Liver (tissue), 9 donors: Measurements from ENCODE around the gene CHEK2. TPM values are rescaled to one million over a fixed set of nuclear protein-coding genes. Genes with fewer than 3 reads are reported as not detected.

Experiments
- DNase-seq: peaks from one replicate; pipeline ENCODE4 v3.0.0-alpha.2; 2017; ENCODE audit warnings: low spot score
- H3K27ac ChIP-seq, 2 donors: one replicate each; pipeline ENCODE4 v1.7.0; 2013; ENCODE audit warnings: inconsistent platforms in 2 of 2, low read length in 2 of 2, control low read depth in 1 of 2, low read depth in 1 of 2, mild to moderate bottlenecking in 1 of 2
- H3K27me3 ChIP-seq, 4 donors: one replicate each; pipeline versions ENCODE4 v1.6.1 to v1.7.0; 2013; ENCODE audit warnings: low read length in 3 of 4, inconsistent platforms in 1 of 4, mild to moderate bottlenecking in 1 of 4, moderate library complexity in 1 of 4; ENCODE audit not compliant: control insufficient read depth in 4 of 4, insufficient read depth in 4 of 4
- H3K36me3 ChIP-seq, 4 donors: one replicate each; pipeline versions ENCODE4 v1.6.1 to v1.7.0; 2013; ENCODE audit warnings: low read length in 3 of 4, mild to moderate bottlenecking in 3 of 4, low read depth in 1 of 4, moderate library complexity in 1 of 4; ENCODE audit not compliant: control insufficient read depth in 4 of 4, insufficient read depth in 3 of 4
- H3K4me1 ChIP-seq, 4 donors: one replicate each; pipeline versions ENCODE4 v1.6.1 to v1.7.0; 2013; ENCODE audit warnings: low read length in 3 of 4, mild to moderate bottlenecking in 3 of 4, moderate library complexity in 1 of 4; ENCODE audit not compliant: control insufficient read depth in 4 of 4, insufficient read depth in 4 of 4
- H3K4me3 ChIP-seq, 3 donors: one replicate each; pipeline versions ENCODE4 v1.6.1 to v1.7.0; 2013; ENCODE audit warnings: low read length in 3 of 3, control low read depth in 1 of 3, low read depth in 1 of 3, mild to moderate bottlenecking in 1 of 3
- H3K9ac ChIP-seq, 2 donors: one replicate each; pipeline ENCODE4 v1.7.0; 2013; ENCODE audit warnings: low read length in 2 of 2, mild to moderate bottlenecking in 2 of 2, moderate library complexity in 2 of 2, control low read depth in 1 of 2, low read depth in 1 of 2
- H3K9me3 ChIP-seq, 4 donors: one replicate each; pipeline versions ENCODE4 v1.6.1 to v1.7.0; 2013; ENCODE audit warnings: low read length in 3 of 4; ENCODE audit not compliant: control insufficient read depth in 4 of 4
- ATF3 ChIP-seq: IDR thresholded peaks from 2 replicates; pipeline ENCODE4 v1.6.1; 2016; ENCODE audit warnings: antibody characterized with exemption
- CTCF ChIP-seq: fragments of 150-350 bp; IDR thresholded peaks from 2 replicates; pipeline ENCODE4 v1.5.1; 2017; ENCODE audit warnings: improper control_type of control experiment, low read depth, low read length; ENCODE audit not compliant: missing input control
- GABPA ChIP-seq, 2 donors: IDR thresholded peaks in 1 of 2; conservative IDR thresholded peaks in 1 of 2; 2 replicates each; pipeline ENCODE4 v1.6.1; 2016; ENCODE audit warnings: antibody characterized with exemption in 2 of 2, mild to moderate bottlenecking in 1 of 2, moderate library complexity in 1 of 2
- HNF4A ChIP-seq, 2 donors: conservative IDR thresholded peaks; 2 replicates each; pipeline ENCODE4 v1.6.1; 2016; ENCODE audit warnings: antibody characterized with exemption in 2 of 2, mild to moderate bottlenecking in 2 of 2
- JUND ChIP-seq, 2 donors: IDR thresholded peaks; 2 replicates each; pipeline ENCODE4 v1.6.1; 2016; ENCODE audit warnings: antibody characterized with exemption in 2 of 2
- RXRA ChIP-seq, 2 donors: IDR thresholded peaks; 2 replicates each; pipeline ENCODE4 v1.6.1; 2017 to 2018; ENCODE audit warnings: antibody characterized with exemption in 2 of 2, mild to moderate bottlenecking in 1 of 2
- SP1 ChIP-seq: IDR thresholded peaks from 2 replicates; pipeline ENCODE4 v1.6.1; 2018; ENCODE audit warnings: antibody characterized with exemption, mild to moderate bottlenecking
- ZBTB33 ChIP-seq: IDR thresholded peaks from 2 replicates; pipeline ENCODE4 v1.6.1; 2016; ENCODE audit warnings: antibody characterized with exemption
- WGBS: extraction: QIAGEN DNeasy Blood & Tissue Kit; methylation state at CpG from one replicate; pipeline ENCODE4 v1.1.7; 2013; 5-methylcytosine and 5-hydroxymethylcytosine counted together
- polyA plus RNA-seq, 2 donors: library from polyadenylated mRNA; stranded (reverse) in 1 of 2; unstranded in 1 of 2; fragments of 200-250 nt in 1 of 2; fragments of >200 nt in 1 of 2; fragmentation: Nextera tagmentation in 1 of 2; extraction: Ambion mirVana in 1 of 2; gene quantifications; one replicate each; pipeline versions ENCODE4 v1.2.1 to v1.2.3, GENCODE V29; 2013 to 2015
- total RNA-seq, 2 donors: library from RNA; depleted of rRNA; stranded (reverse); fragments of >200 nt; gene quantifications; one replicate each; pipeline ENCODE4 v1.2.3, GENCODE V29; 2014
- donor health status: healthy.
- donor health status: healthy.
- donor health status: healthy.
- donor health status: healthy.
- donor health status: healthy.

Gene CHEK2
- total and polyA plus RNA-seq, 4 donors: 1.4 to 10.6 (median 2.8) TPM

- H3K9ac ChIP-seq: no peak overlapping the region
- no peak overlapping the region for H3K4me3 ChIP-seq
- no peak for TF ChIP-seq ZBTB33
- no peak for TF ChIP-seq GABPA (IDR thresholded peaks at IDR 0.05 in 1 of 2, conservative IDR thresholded peaks at IDR 0.05 in 1 of 2)
- H3K27me3 ChIP-seq: no peaks in the 10 kb centered on the region
- WGBS: 97% methylated on average over 7 of the region's 7 CpGs
- H3K27ac ChIP-seq: no peak overlapping the region
- no peaks in the 10 kb centered on the region for H3K36me3 ChIP-seq
- peaks cover 0 to 19% (median 12%) of the 10 kb centered on the region in 4 donors for H3K4me1 ChIP-seq
- no peak for DNase-seq
- H3K9me3 ChIP-seq: no peaks in the 10 kb centered on the region
Observed at GRCh38 chr22:28715611-28716010, 26.0 kb downstream of the CHEK2 start.

GRCh38 chr22:28714043-28714628 lies 27.5 kb downstream of the CHEK2 start:
- no peak for TF ChIP-seq JUND (IDR thresholded peaks at IDR 0.05)
- no peak for TF ChIP-seq CTCF
- no peak for TF ChIP-seq SP1
- TF ChIP-seq ATF3: no peak
- WGBS: 93% methylated on average over 2 of the region's 2 CpGs
- no peak for DNase-seq
- Histone ChIP-seq H3K4me1 (peaks cover 0 to 21% (median 12%) of the 10 kb centered on the region in 4 donors), H3K27ac (no peak overlapping the region), H3K9me3 (no peaks in the 10 kb centered on the region), H3K36me3 (no peaks in the 10 kb centered on the region), H3K27me3 (no peaks in the 10 kb centered on the region), H3K9ac (no peak overlapping the region), H3K4me3 (no peak overlapping the region)

- TF ChIP-seq RXRA (IDR thresholded peaks at IDR 0.05) (peak; percentile 22 to 25), GABPA (IDR thresholded peaks at IDR 0.05 in 1 of 2, conservative IDR thresholded peaks at IDR 0.05 in 1 of 2) (no peak), JUND (IDR thresholded peaks at IDR 0.05) (peak; percentile 20 to 26), SP1 (peak; percentile 37), HNF4A (conservative IDR thresholded peaks at IDR 0.05) (peak; percentile 47 to 61)
- Histone ChIP-seq H3K27ac (peak overlapping the region in 1 of 2 donors; percentile 53), H3K27me3 (no peaks in the 10 kb centered on the region), H3K9me3 (no peaks in the 10 kb centered on the region), H3K9ac (peak overlapping the region; percentile 21 to 28), H3K4me3 (peak overlapping the region; percentile 17 to 37 (median 24)), H3K36me3 (no peaks in the 10 kb centered on the region), H3K4me1 (peaks cover 0 to 21% (median 12%) of the 10 kb centered on the region in 4 donors)
- WGBS: 36% methylated on average over 6 of the region's 6 CpGs
- no peak for DNase-seq
Observed at GRCh38 chr22:28711820-28712777, 29.5 kb downstream of the CHEK2 start.
